ENCODE data around the gene RSBN1L. TPM values are rescaled to one million over a fixed set of nuclear protein-coding genes. Genes with fewer than 3 reads are reported as not detected.

RSBN1L gene
- total RNA-seq, 5 donors from 2014 or later (not counting 1 experiment from before 2014, with no cell fraction given) = 27.1 to 35.9 (median 32.4) TPM

- POLR2A ChIA-PET = no interaction called here
- H3K4me1 ChIP-seq (ENCODE audit: control insufficient read depth in 1 of 2, extremely low read depth in 1 of 2, insufficient read depth in 2 of 2, low read length in 2 of 2) = peaks cover 5 to 10% of the 10 kb centered on the region in 2 experiments
- no peaks in the 10 kb centered on the region for H3K27me3 ChIP-seq (replicated peaks in 1 of 2; ENCODE audit: control insufficient read depth in 2 of 2, extremely low read depth in 1 of 2, insufficient read depth in 2 of 2, low read length in 1 of 2)
- Mint-ChIP-seq H3K36me3 (peaks cover 36% of the 10 kb centered on the region), H3K27ac (no peak overlapping the region), H3K9me3 (no peaks in the 10 kb centered on the region), H3K4me3 (no peak overlapping the region), H3K4me1 (peaks cover 53 to 55% (median 55%) of the 10 kb centered on the region in 3 donors), H3K27me3 (no peaks in the 10 kb centered on the region)
- no peaks in the 10 kb centered on the region for H3K9me3 ChIP-seq
- no peak for ATAC-seq (replicated peaks in 1 of 4)
- H3K36me3 ChIP-seq (ENCODE audit: control insufficient read depth in 2 of 2, extremely low read depth in 1 of 2, insufficient read depth in 1 of 2, low read length in 1 of 2) = peaks cover 4 to 22% of the 10 kb centered on the region in 2 donors
- DNase-seq = no peak
- H3K4me3 ChIP-seq (ENCODE audit: control insufficient read depth in 1 of 2, extremely low read depth in 1 of 2, low read length in 1 of 2) = no peak overlapping the region
- no peak overlapping the region for H3K27ac ChIP-seq (ENCODE audit: low read length)
- CTCF ChIA-PET = interaction anchor here (0.6 to 2.5 kb wide), 4 partner anchors 10 to 204 kb away, joined by 3 to 10 read pairs (median 4); no protein-coding TSS in a partner anchor
- WGBS (ENCODE audit: insufficient coverage) = 83% methylated on average over 2 of the region's 2 CpGs
Measured at GRCh38 chr7:77747178-77747577, 50.9 kb downstream of the RSBN1L start.

- Histone ChIP-seq H3K4me3 (ENCODE audit: control insufficient read depth in 1 of 2, extremely low read depth in 1 of 2, low read length in 1 of 2) (no peak overlapping the region), H3K4me1 (ENCODE audit: control insufficient read depth in 1 of 2, extremely low read depth in 1 of 2, insufficient read depth in 2 of 2, low read length in 2 of 2) (peaks cover 6 to 12% of the 10 kb centered on the region in 2 experiments), H3K9me3 (no peaks in the 10 kb centered on the region), H3K36me3 (ENCODE audit: control insufficient read depth in 2 of 2, extremely low read depth in 1 of 2, insufficient read depth in 1 of 2, low read length in 1 of 2) (peaks cover 4 to 19% of the 10 kb centered on the region in 2 donors), H3K27me3 (replicated peaks in 1 of 2; ENCODE audit: control insufficient read depth in 2 of 2, extremely low read depth in 1 of 2, insufficient read depth in 2 of 2, low read length in 1 of 2) (no peaks in the 10 kb centered on the region), H3K27ac (ENCODE audit: low read length) (no peak overlapping the region)
- Mint-ChIP-seq H3K4me1 (peaks cover 59 to 60% (median 59%) of the 10 kb centered on the region in 3 donors), H3K9me3 (no peaks in the 10 kb centered on the region), H3K27me3 (no peaks in the 10 kb centered on the region), H3K4me3 (no peak overlapping the region), H3K36me3 (peaks cover 36% of the 10 kb centered on the region), H3K27ac (peak overlapping the region; percentile 10 to 73)
- no peak for DNase-seq
- no CpG with 5 or more reads among the region's 1 CpG for WGBS (ENCODE audit: insufficient coverage)
- CTCF ChIA-PET = interaction anchor here (0.6 to 2.5 kb wide), 3 partner anchors 10 to 59 kb away, joined by 3 to 10 read pairs (median 6); no protein-coding TSS in a partner anchor
- no peak for ATAC-seq (replicated peaks in 1 of 4)
- POLR2A ChIA-PET = no interaction called here
Measured at GRCh38 chr7:77747718-77748117, 51.5 kb downstream of the RSBN1L start.

- CTCF ChIA-PET = interaction anchor here in 1 of 2 donors (0.5 kb wide), 1 partner anchor 639 kb away, joined by 3 read pairs; no protein-coding TSS in a partner anchor
- no CpG with 5 or more reads among the region's 2 CpGs for WGBS (ENCODE audit: insufficient coverage)
- peak overlapping the region; percentile 51 to 81 for H3K27ac Mint-ChIP-seq
Measured at GRCh38 chr7:77752016-77752415, 55.8 kb downstream of the RSBN1L start.

GRCh38 chr7:77753173-77753572, 56.9 kb downstream of the RSBN1L start:
- Histone ChIP-seq H3K4me1 (ENCODE audit: control insufficient read depth in 1 of 2, extremely low read depth in 1 of 2, insufficient read depth in 2 of 2, low read length in 2 of 2) (peaks cover 5 to 14% of the 10 kb centered on the region in 2 experiments), H3K4me3 (ENCODE audit: control insufficient read depth in 1 of 2, extremely low read depth in 1 of 2, low read length in 1 of 2) (no peak overlapping the region), H3K27ac (ENCODE audit: low read length) (no peak overlapping the region), H3K36me3 (ENCODE audit: control insufficient read depth in 2 of 2, extremely low read depth in 1 of 2, insufficient read depth in 1 of 2, low read length in 1 of 2) (peaks cover 0 to 16% of the 10 kb centered on the region in 2 donors), H3K9me3 (no peaks in the 10 kb centered on the region), H3K27me3 (replicated peaks in 1 of 2; ENCODE audit: control insufficient read depth in 2 of 2, extremely low read depth in 1 of 2, insufficient read depth in 2 of 2, low read length in 1 of 2) (no peaks in the 10 kb centered on the region)
- ChIA-PET POLR2A (interaction anchor here in 1 of 2 donors (0.6 kb wide), 1 partner anchor 181 kb away, joined by 6 read pairs; no protein-coding TSS in a partner anchor), CTCF (interaction anchor here (0.6 to 1.4 kb wide), 10 partner anchors 30 to 256 kb away, joined by 3 to 9 read pairs (median 4); partner anchors contain the start of gene RSBN1L (in 1 of the 2))
- no peak for ATAC-seq (replicated peaks in 1 of 4)
- no peak for DNase-seq
- Mint-ChIP-seq H3K4me3 (no peak overlapping the region), H3K36me3 (peaks cover 14% of the 10 kb centered on the region), H3K4me1 (peaks cover 57 to 58% (median 57%) of the 10 kb centered on the region in 3 donors), H3K27me3 (no peaks in the 10 kb centered on the region), H3K27ac (peak overlapping the region; percentile 43 to 81), H3K9me3 (no peaks in the 10 kb centered on the region)
- WGBS (ENCODE audit: insufficient coverage) = 17% methylated on average over 1 of the region's 1 CpG

More at GRCh38 chr7:77752016-77752415, 55.8 kb downstream of the RSBN1L start:
- H3K4me3 Mint-ChIP-seq = no peak overlapping the region
- Histone ChIP-seq H3K27ac (ENCODE audit: low read length) (no peak overlapping the region), H3K36me3 (ENCODE audit: control insufficient read depth in 2 of 2, extremely low read depth in 1 of 2, insufficient read depth in 1 of 2, low read length in 1 of 2) (peaks cover 0 to 17% of the 10 kb centered on the region in 2 donors), H3K4me1 (ENCODE audit: control insufficient read depth in 1 of 2, extremely low read depth in 1 of 2, insufficient read depth in 2 of 2, low read length in 2 of 2) (peaks cover 6 to 14% of the 10 kb centered on the region in 2 experiments), H3K4me3 (ENCODE audit: control insufficient read depth in 1 of 2, extremely low read depth in 1 of 2, low read length in 1 of 2) (no peak overlapping the region), H3K9me3 (no peaks in the 10 kb centered on the region), H3K27me3 (replicated peaks in 1 of 2; ENCODE audit: control insufficient read depth in 2 of 2, extremely low read depth in 1 of 2, insufficient read depth in 2 of 2, low read length in 1 of 2) (no peaks in the 10 kb centered on the region)
- H3K36me3 Mint-ChIP-seq = peaks cover 21% of the 10 kb centered on the region
- peaks cover 60 to 64% (median 62%) of the 10 kb centered on the region in 3 donors for H3K4me1 Mint-ChIP-seq
- no peaks in the 10 kb centered on the region for H3K27me3 Mint-ChIP-seq
- ATAC-seq (replicated peaks in 1 of 4) (peak in 1 of 4 experiments; percentile 63), DNase-seq (peak in 2 of 35 experiments; percentile 10 to 33)
- no peaks in the 10 kb centered on the region for H3K9me3 Mint-ChIP-seq
- POLR2A ChIA-PET = no interaction called here

- Mint-ChIP-seq H3K4me1 (peaks cover 43 to 53% (median 47%) of the 10 kb centered on the region in 3 donors), H3K27me3 (no peaks in the 10 kb centered on the region), H3K27ac (peak overlapping the region; percentile 36 to 76), H3K4me3 (no peak overlapping the region), H3K36me3 (no peaks in the 10 kb centered on the region), H3K9me3 (no peaks in the 10 kb centered on the region)
- Histone ChIP-seq H3K36me3 (ENCODE audit: control insufficient read depth in 2 of 2, extremely low read depth in 1 of 2, insufficient read depth in 1 of 2, low read length in 1 of 2) (peaks cover 0 to 3% of the 10 kb centered on the region in 2 donors), H3K27me3 (replicated peaks in 1 of 2; ENCODE audit: control insufficient read depth in 2 of 2, extremely low read depth in 1 of 2, insufficient read depth in 2 of 2, low read length in 1 of 2) (no peaks in the 10 kb centered on the region), H3K4me3 (ENCODE audit: control insufficient read depth in 1 of 2, extremely low read depth in 1 of 2, low read length in 1 of 2) (no peak overlapping the region), H3K9me3 (no peaks in the 10 kb centered on the region), H3K27ac (ENCODE audit: low read length) (no peak overlapping the region), H3K4me1 (ENCODE audit: control insufficient read depth in 1 of 2, extremely low read depth in 1 of 2, insufficient read depth in 2 of 2, low read length in 2 of 2) (peaks cover 0 to 11% of the 10 kb centered on the region in 2 experiments)
- no CpG with 5 or more reads among the region's 1 CpG for WGBS (ENCODE audit: insufficient coverage)
- no peak for DNase-seq
- ATAC-seq (replicated peaks in 1 of 4) = peak in 2 of 4 experiments; percentile 26 to 51
- ChIA-PET CTCF (interaction anchor here (1.0 to 3.1 kb wide), 8 partner anchors 10 to 278 kb away, joined by 3 to 22 read pairs (median 8); no protein-coding TSS in a partner anchor), POLR2A (interaction anchor here (0.6 kb wide), 2 partner anchors 22 to 31 kb away, joined by 4 to 5 read pairs; no protein-coding TSS in a partner anchor)
Measured at GRCh38 chr7:77757589-77757988, 61.3 kb downstream of the RSBN1L start.

GRCh38 chr7:77759294-77759889, 63.1 kb downstream of the RSBN1L start:
- ChIA-PET POLR2A (no interaction called here), CTCF (interaction anchor here (0.6 to 3.2 kb wide), 22 partner anchors 12 to 353 kb away, joined by 3 to 54 read pairs (median 4); no protein-coding TSS in a partner anchor)
- no peak overlapping the region for H3K27ac ChIP-seq (ENCODE audit: low read length)
- no CpG with 5 or more reads among the region's 3 CpGs for WGBS (ENCODE audit: insufficient coverage)
- Mint-ChIP-seq H3K4me1 (peaks cover 39 to 53% (median 45%) of the 10 kb centered on the region in 3 donors), H3K27me3 (no peaks in the 10 kb centered on the region), H3K9me3 (no peaks in the 10 kb centered on the region), H3K4me3 (no peak overlapping the region), H3K36me3 (no peaks in the 10 kb centered on the region), H3K27ac (no peak overlapping the region)
- H3K4me1 ChIP-seq (ENCODE audit: control insufficient read depth in 1 of 2, extremely low read depth in 1 of 2, insufficient read depth in 2 of 2, low read length in 2 of 2) = peaks cover 0 to 2% of the 10 kb centered on the region in 2 experiments
- H3K27me3 ChIP-seq (replicated peaks in 1 of 2; ENCODE audit: control insufficient read depth in 2 of 2, extremely low read depth in 1 of 2, insufficient read depth in 2 of 2, low read length in 1 of 2) = no peaks in the 10 kb centered on the region
- no peak overlapping the region for H3K4me3 ChIP-seq (ENCODE audit: control insufficient read depth in 1 of 2, extremely low read depth in 1 of 2, low read length in 1 of 2)
- ATAC-seq (replicated peaks in 1 of 4) (peak; percentile 59 to 79 (median 67)), DNase-seq (peak in 34 of 35 experiments; percentile 16 to 91 (median 57))
- peaks cover 0 to 3% of the 10 kb centered on the region in 2 donors for H3K36me3 ChIP-seq (ENCODE audit: control insufficient read depth in 2 of 2, extremely low read depth in 1 of 2, insufficient read depth in 1 of 2, low read length in 1 of 2)
- H3K9me3 ChIP-seq = no peaks in the 10 kb centered on the region

Measured in T-cell (primary cell).